GM19099 (cell line): ENCODE measurements around the gene OR2AJ1.

Source experiments
- POLR2A ChIP-seq: IDR thresholded peaks from 3 replicates; pipeline ENCODE4 v1.6.1; 2011; ENCODE audit warnings: low read depth; ENCODE audit not compliant: insufficient read length; ENCODE audit errors: extremely low read depth

Gene OR2AJ1

GRCh38 chr1:247942624-247943023 is 17.9 kb downstream of the OR2AJ1 start:
- no peak for TF ChIP-seq POLR2A

GRCh38 chr1:247948558-247948957 is 23.9 kb downstream of the OR2AJ1 start, which contains the start of gene OR2L8:
OR2L8 (plus strand) TSS chr1:247948858; CDS start chr1:247948858, 0 bp downstream.
- TF ChIP-seq POLR2A, result no peak

- no peak for TF ChIP-seq POLR2A
These were observed 28.7 kb downstream of the OR2AJ1 start for GRCh38 chr1:247953408-247953807.

- no peak for TF ChIP-seq POLR2A
These were observed 37.1 kb downstream of the OR2AJ1 start for GRCh38 chr1:247961791-247962190.

GRCh38 chr1:247962911-247963588 is 38.4 kb downstream of the OR2AJ1 start:
- TF ChIP-seq POLR2A, result no peak

GRCh38 chr1:247964933-247965332 is 40.2 kb downstream of the OR2AJ1 start, which contains the start of gene OR2AK2:
OR2AK2 (plus strand) TSS chr1:247965233; CDS start chr1:247965377, 144 bp downstream.
- TF ChIP-seq POLR2A, result no peak

- TF ChIP-seq POLR2A, result no peak
These were observed 42.0 kb downstream of the OR2AJ1 start for GRCh38 chr1:247966532-247967204.
